Mesodermal cell (in vitro differentiated cells): Measurements from ENCODE around the gene TSC22D3.

Experiments
- H3K27ac ChIP-seq: 2 replicates; pipeline ENCODE4 v1.7.0; 2013; ENCODE audit warnings: mild to moderate bottlenecking, low read depth, low read length, moderate library complexity; ENCODE audit not compliant: severe bottlenecking
- H3K36me3 ChIP-seq: 2 replicates; pipeline ENCODE4 v1.7.1; 2013; ENCODE audit warnings: mild to moderate bottlenecking, low read length, moderate library complexity; ENCODE audit not compliant: control insufficient read depth, insufficient read depth
- H3K4me1 ChIP-seq: one replicate; pipeline ENCODE4 v1.7.1; 2013; ENCODE audit warnings: mild to moderate bottlenecking, low read length; ENCODE audit not compliant: insufficient read depth, control insufficient read depth, poor library complexity, severe bottlenecking
- H3K4me3 ChIP-seq: 2 replicates; pipeline ENCODE4 v1.7.0; 2013; ENCODE audit warnings: low read length, control low read depth, mild to moderate bottlenecking; ENCODE audit not compliant: insufficient read depth, poor library complexity, severe bottlenecking; ENCODE audit errors: extremely low read depth
- H3K9me3 ChIP-seq: 2 replicates; pipeline ENCODE4 v1.7.1; 2013; ENCODE audit warnings: mild to moderate bottlenecking, low read length, moderate library complexity; ENCODE audit not compliant: control insufficient read depth
- WGBS, 2 experiments: methylation state at CpG; one replicate each; pipeline ENCODE4 v1.1.5; 2013; ENCODE audit warnings: missing lambda C conversion rate in 2 of 2; ENCODE audit not compliant: insufficient coverage in 2 of 2; 5-methylcytosine and 5-hydroxymethylcytosine counted together

The TSC22D3 gene

DNA sequence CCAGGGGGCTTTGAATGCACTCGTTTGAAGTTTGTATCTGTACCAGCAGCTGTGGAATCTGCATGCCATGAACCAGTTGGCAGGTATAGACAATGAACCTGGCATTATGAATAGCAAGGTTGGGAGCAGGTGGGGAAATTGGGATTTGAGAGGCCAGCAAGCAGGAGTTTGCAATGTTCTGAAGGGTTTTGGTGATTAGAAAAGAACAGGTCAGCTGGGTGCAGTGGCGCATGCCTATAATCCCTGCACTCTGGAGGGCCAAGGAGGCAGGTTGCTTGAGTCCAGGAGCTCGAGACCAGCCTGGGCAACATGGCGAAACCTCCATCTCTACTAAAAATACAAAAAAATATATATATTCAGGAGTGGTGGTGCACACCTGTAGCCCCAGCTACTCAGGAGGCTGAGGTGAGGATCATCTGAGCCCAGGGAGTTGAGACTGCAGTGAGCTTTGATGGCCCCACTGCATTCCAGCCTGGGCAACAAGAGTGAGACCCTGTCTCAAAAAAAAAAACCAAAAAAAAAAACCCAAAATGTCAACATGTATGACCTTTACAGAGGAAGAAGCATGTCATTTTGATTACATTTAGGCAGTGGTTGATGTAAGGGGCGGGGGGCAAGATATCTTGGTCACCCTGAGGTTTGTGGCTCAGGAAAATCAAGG is 63.9 kb downstream of the TSC22D3 start:
- WGBS, 2 experiments: 70 to 100% methylated on average over 1 to 2 of the region's 5 CpGs
- Histone ChIP-seq H3K36me3 (peaks cover 11% of the 10 kb centered on the region), H3K4me1 (peaks cover 13% of the 10 kb centered on the region), H3K9me3 (no peaks in the 10 kb centered on the region), H3K27ac (peak overlapping the region; percentile 98), H3K4me3 (no peak overlapping the region)

DNA sequence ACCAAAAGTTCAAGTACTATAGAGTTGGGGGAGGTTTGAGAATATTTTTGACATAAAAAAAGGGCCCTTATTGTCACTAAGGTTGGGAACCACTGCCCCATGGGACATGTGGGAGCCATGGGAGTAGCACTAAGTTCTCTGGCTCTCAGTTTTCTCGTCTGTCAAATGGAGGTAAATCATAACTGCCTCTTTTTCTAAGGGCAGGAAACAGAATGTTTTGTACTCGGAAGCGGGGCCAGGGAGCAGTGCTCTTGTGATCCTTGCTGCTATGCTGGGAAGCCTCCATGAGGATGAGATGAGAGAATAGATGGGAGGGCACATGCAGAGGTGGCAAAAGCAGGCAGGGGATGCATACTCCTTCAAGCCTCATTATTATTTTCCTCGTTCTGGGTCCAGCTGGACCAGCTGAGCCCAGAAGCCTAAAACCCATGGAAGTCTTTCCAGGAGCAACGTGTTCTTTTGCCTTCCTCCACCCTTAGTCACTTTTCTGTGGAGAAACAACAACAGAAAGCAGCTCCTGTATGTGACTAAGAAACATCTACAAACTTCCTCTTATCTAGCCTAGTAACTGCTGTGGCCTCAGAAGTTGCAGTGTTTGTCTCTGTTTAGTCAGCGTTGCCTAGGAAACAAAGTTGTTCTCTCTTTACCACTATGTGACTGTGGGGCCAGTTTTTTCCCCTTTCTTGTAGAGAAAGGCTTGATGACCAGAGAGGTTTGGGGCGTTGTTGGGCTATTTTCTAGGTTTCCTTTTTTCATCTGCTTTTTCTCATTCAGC is 64.8 kb downstream of the TSC22D3 start:
- H3K36me3 ChIP-seq: peaks cover 11% of the 10 kb centered on the region
- peak overlapping the region; percentile 98 for H3K27ac ChIP-seq
- WGBS, 2 experiments: 0 to 44% methylated on average over 1 to 3 of the region's 7 CpGs
- no peaks in the 10 kb centered on the region for H3K9me3 ChIP-seq
- H3K4me3 ChIP-seq: no peak overlapping the region
- peaks cover 13% of the 10 kb centered on the region for H3K4me1 ChIP-seq

DNA sequence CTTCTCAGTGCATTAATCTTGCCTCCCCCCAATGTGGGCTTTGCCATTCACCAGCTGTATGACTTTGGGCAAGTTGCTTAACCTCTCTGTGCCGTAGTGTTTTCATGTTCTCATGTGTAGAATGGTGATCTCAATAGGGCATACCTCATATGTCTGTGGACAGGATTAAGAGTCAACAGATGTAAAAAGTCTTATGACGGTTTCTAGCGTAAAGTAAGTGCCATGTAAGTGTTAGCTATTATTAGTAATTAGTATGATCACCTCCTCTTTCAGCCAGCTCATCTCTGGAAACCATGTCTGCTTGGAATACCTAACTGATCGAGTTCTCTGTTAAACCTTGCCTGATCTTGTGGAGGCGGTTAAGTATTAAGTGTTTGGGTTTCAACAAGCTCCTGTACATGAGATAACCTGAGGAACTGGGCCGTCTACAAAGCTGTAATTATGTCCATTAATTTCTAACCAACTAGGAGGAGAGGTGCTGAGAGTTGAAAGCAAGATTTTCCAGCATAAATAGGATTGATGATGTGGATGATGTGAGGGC is 66.3 kb downstream of the TSC22D3 start:
- no peak overlapping the region for H3K4me3 ChIP-seq
- H3K9me3 ChIP-seq: no peaks in the 10 kb centered on the region
- H3K27ac ChIP-seq: no peak overlapping the region
- peaks cover 6% of the 10 kb centered on the region for H3K36me3 ChIP-seq
- WGBS, 2 experiments: 100% methylated on average over 1 of the region's 6 CpGs; no CpG with 5 or more reads in 1 of the 2 experiments
- H3K4me1 ChIP-seq: peaks cover 13% of the 10 kb centered on the region

DNA sequence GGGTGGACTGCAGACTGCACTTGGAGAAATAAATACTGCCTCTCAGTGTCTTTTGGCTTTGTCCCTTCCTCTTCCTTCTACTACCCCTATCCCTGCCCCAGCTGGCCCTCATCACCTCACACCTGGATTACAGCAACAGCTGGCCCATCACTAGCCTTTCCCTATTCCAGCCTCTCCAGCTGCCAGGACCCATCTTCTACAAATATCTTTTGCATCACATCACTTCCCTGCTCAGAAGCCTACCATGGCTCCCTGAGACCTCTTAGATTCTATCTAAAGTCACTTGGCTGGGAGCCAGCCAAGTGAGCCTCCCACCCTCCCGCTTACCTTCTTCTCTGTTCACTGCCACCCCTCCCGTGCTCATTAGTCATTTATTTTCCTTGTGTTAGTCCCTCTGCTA is 66.8 kb downstream of the TSC22D3 start:
- Histone ChIP-seq H3K36me3 (peaks cover under 1% of the 10 kb centered on the region), H3K27ac (no peak overlapping the region)
- no CpG with 5 or more reads among the region's 2 CpGs for WGBS, 2 experiments

DNA sequence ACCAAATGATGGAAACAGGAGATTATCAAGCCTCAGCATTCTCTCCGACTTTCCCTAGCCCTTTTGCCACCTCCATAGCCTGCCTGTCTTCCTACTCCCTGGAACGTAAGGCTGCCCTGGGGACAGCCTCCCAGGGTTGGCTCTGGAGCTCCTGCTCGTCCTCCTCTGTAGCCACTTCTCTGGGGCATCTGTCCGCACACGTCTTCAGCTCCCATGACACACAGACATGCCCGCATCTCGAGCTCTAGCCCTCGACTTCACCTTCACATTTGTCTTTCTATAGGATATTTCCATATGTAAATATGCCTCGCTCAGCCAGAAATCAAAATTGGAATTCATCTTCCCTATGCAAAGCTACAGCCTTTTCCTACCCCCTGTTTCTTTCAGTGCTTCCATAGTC is 67.7 kb downstream of the TSC22D3 start:
- H3K27ac ChIP-seq: no peak overlapping the region
- H3K4me3 ChIP-seq: no peak overlapping the region
- 82 to 93% methylated on average over 3 of the region's 9 CpGs for WGBS, 2 experiments
- H3K36me3 ChIP-seq: no peaks in the 10 kb centered on the region
- no peaks in the 10 kb centered on the region for H3K9me3 ChIP-seq
- H3K4me1 ChIP-seq: peaks cover 12% of the 10 kb centered on the region

More for the DNA sequence above, 66.8 kb downstream of the TSC22D3 start:
- H3K4me3 ChIP-seq: no peak overlapping the region
- no peaks in the 10 kb centered on the region for H3K9me3 ChIP-seq
- H3K4me1 ChIP-seq: peaks cover 13% of the 10 kb centered on the region

DNA sequence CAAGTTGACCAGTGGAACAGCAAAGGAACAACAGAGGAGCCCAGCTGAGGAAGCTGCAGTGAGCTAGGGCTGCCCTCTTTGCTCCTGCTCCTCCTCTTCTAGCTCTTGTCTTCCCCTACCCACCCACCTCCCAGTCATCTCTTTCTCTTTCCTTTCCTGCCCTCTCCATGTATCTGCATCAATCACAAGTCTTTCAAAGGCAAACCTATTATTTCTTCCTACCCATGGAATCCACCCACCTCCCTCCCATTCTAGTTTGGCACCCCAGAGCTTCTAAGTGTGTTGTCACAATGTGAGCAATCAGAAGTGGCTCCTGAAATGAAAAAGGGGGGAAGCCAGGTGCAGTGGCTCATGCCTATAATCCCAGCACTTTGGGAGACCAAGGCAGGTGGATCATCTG is 69.3 kb downstream of the TSC22D3 start:
- no peaks in the 10 kb centered on the region for H3K9me3 ChIP-seq
- no peak overlapping the region for H3K27ac ChIP-seq
- H3K36me3 ChIP-seq: no peaks in the 10 kb centered on the region
- no peak overlapping the region for H3K4me3 ChIP-seq
- H3K4me1 ChIP-seq: no peaks in the 10 kb centered on the region

DNA sequence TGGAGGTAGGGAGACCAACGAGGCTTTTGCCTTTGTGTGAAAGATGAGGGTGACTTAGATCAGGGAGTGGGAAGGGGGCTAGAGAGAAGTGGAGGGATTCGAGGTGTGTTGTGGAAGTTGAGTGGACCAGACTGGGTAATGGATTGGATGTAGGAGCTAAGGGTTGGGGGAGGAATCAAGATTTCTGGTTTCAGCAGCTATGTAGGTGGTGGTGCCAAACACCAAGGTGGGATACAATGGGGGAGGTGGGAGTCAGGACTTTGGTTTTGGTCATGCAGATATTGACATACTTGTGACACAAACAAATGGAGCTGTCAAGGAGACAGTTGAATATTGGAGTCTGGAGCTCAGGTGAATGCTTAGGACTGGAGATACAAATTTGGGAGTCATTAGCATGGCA is 71.0 kb downstream of the TSC22D3 start:
- H3K9me3 ChIP-seq: no peaks in the 10 kb centered on the region
- no peaks in the 10 kb centered on the region for H3K36me3 ChIP-seq
- H3K4me3 ChIP-seq: no peak overlapping the region
- H3K27ac ChIP-seq: no peak overlapping the region
- WGBS, 2 experiments: 100% methylated on average over 1 of the region's 2 CpGs
- H3K4me1 ChIP-seq: no peaks in the 10 kb centered on the region

DNA sequence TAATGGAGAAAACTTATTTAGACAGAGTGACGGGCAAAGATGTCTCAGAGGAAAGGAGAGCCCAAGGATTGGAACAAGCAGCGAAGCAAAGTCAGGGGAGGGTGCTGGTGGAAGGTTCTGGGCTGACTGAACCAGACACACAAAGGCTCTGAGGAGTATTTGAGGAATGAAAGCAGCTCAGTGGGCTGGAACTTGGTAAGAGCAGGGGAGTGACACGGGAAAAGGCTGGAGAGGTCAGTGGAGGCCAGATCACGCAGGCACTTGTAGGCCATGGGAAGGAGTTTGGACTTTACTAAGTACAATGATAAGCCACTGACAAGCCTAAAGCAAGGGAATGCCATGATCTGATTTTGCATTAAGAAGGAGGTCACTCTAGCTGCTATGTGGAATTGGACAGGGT is 71.4 kb downstream of the TSC22D3 start:
- no peak overlapping the region for H3K4me3 ChIP-seq
- 92 to 95% methylated on average over 2 of the region's 4 CpGs for WGBS, 2 experiments
- H3K27ac ChIP-seq: no peak overlapping the region
- H3K9me3 ChIP-seq: no peaks in the 10 kb centered on the region
- no peaks in the 10 kb centered on the region for H3K36me3 ChIP-seq
- H3K4me1 ChIP-seq: no peaks in the 10 kb centered on the region

DNA sequence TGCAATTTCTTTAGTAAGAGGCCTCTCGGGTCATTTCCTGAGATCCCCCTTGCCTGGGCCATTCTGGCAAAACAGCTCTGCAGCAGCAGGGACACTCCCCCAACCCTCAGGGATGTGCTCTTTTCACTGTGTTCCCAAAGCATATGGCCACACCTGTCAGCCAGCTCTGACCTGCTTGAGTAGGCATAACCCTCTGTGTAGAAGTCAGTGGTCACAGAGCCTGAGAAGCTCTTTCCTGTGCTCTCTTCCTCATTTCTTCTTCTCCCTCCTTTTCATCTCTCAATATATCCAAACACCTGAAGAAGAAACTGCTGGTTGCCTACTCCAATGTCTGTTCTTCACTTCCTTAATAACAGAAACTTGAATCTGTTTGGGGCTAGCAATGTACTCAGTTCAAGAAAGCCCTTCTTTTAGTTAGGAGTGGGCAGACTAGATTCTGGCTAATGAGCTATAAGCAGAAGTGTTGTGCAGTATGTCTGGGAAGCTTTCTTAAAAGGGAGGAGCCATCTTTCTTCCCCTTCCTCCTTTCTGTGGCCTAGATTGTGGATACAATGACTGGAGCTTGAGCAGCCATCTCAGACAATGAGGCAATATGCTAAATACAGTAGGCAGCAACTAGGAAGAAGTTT is 74.0 kb downstream of the TSC22D3 start:
- H3K4me3 ChIP-seq: no peak overlapping the region
- H3K4me1 ChIP-seq: no peaks in the 10 kb centered on the region
- H3K9me3 ChIP-seq: no peaks in the 10 kb centered on the region
- no peaks in the 10 kb centered on the region for H3K36me3 ChIP-seq
- no peak overlapping the region for H3K27ac ChIP-seq
- WGBS, 2 experiments: 83% methylated on average over 1 of the region's 1 CpG; no CpG with 5 or more reads in 1 of the 2 experiments

DNA sequence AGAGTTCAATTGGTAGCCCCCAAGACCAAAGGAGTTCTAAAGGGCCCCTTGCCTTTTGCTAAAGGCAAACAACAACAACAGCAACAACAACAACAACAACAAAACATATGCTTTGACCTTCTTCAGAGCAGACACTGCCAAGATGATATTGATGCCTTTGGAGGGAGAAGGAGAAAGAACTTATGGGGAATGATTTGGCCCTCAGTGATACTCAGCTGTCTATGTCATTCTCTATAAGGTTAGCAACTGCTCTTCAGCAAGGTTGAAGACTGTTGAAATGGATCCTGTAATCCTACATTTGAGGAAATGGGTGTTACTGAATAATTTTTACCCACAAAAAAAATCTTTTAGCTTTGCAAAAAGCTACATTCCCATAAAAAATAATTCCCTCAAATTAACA is 74.8 kb downstream of the TSC22D3 start:
- H3K9me3 ChIP-seq: no peaks in the 10 kb centered on the region
- no peaks in the 10 kb centered on the region for H3K36me3 ChIP-seq
- H3K4me1 ChIP-seq: no peaks in the 10 kb centered on the region
- no peak overlapping the region for H3K27ac ChIP-seq
- no peak overlapping the region for H3K4me3 ChIP-seq
